Brain microvascular endothelial cell (primary cell): Measurements from ENCODE around the gene KRTAP5-7.

ENCODE experiments used
- DNase-seq: peaks from one replicate; pipeline ENCODE4 v3.0.0-alpha.2; 2020
- H3K27ac ChIP-seq: fragments of 250-450 bp; sonication (Bioruptor Pico); 2 replicates; pipeline ENCODE4 v1.5.1; 2020; ENCODE audit warnings: mild to moderate bottlenecking, moderate library complexity
- H3K27me3 ChIP-seq: fragments of 250-450 bp; sonication (Bioruptor Pico); replicated peaks from 2 replicates; pipeline ENCODE4 v1.5.1; 2020; ENCODE audit warnings: mild to moderate bottlenecking
- H3K36me3 ChIP-seq: fragments of 250-450 bp; sonication (Bioruptor Pico); replicated peaks from 2 replicates; pipeline ENCODE4 v1.5.1; 2020; ENCODE audit warnings: mild to moderate bottlenecking
- H3K4me3 ChIP-seq: 2 replicates; pipeline ENCODE4 v1.5.1; 2011; ENCODE audit warnings: low read depth, mild to moderate bottlenecking, control low read depth, low read length, moderate library complexity
- CTCF ChIP-seq: IDR thresholded peaks from 2 replicates; pipeline ENCODE4 v1.5.1; 2011; ENCODE audit warnings: low read depth, mild to moderate bottlenecking, moderate library complexity, low read length, control low read depth, inconsistent platforms; ENCODE audit errors: missing control alignments
- in situ Hi-C: cut with HindIII; loops from 2 replicates; pipeline ENCODE4 v1.10.0; 2017; ENCODE audit warnings: low sequenced_read_pairs, low pct_ligation_motif_present

KRTAP5-7 gene

GRCh38 chr11:71491531-71491930 is 35.5 kb upstream of the KRTAP5-7 start:
- H3K27ac ChIP-seq = no peak overlapping the region
- H3K27me3 ChIP-seq = no peaks in the 10 kb centered on the region
- in situ Hi-C loops = no loop called here
- H3K36me3 ChIP-seq = peaks cover 25% of the 10 kb centered on the region
- DNase-seq = no peak
- H3K4me3 ChIP-seq = no peak overlapping the region
- no peak for TF ChIP-seq CTCF

- no peak for TF ChIP-seq CTCF
- in situ Hi-C loops = no loop called here
- no peak overlapping the region for H3K27ac ChIP-seq
- no peaks in the 10 kb centered on the region for H3K27me3 ChIP-seq
- no peak for DNase-seq
- H3K36me3 ChIP-seq = peaks cover 23% of the 10 kb centered on the region
- H3K4me3 ChIP-seq = no peak overlapping the region
Observed at GRCh38 chr11:71491940-71492339, 35.1 kb upstream of the KRTAP5-7 start.

DNA sequence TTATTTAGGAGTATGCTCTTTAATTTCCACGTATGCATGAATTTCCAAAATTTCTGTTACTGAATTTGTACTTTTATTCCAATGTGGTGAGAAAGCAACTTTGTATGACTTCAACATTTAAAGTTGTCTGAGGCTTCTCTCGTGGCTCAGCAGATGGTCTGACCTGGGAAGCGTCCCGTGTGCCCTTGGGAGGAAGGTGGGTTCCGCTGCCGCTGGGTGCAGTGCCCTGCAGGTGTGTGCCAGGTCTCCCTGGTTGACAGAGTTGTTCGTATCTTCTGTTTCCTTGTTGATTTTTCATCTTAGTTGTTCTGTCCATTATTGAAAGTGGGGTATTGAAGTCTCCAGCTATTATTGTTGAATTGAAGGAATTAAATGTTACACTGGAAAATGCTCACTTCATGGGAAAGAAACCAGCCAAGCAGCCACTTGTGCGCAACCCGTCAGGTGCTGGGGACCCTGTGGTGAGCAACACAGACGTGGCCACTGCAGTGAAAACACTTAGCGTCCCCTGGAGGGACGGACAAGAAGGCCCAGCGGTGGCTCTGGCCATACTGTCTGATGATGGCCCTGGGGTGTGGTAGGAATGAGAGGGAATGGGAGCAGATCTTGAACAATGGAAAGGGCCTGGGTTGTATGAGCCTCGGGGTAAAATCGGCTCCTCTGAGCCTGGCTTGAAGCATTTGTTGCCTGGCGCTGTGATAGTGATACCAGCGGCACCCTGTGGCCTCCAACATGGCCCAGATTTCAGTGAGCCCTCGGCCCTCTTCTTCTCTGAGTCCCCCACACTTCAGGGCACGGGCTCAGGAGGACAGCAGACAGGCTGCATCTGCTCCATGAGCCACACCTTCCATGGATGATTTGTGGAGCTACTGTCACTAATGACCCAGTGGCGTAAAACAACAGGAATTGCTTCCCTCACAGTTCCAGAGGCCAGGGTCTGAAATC is 31.5 kb upstream of the KRTAP5-7 start:
- no peaks in the 10 kb centered on the region for H3K27me3 ChIP-seq
- in situ Hi-C loops = no loop called here
- no peak for DNase-seq
- peaks cover 48% of the 10 kb centered on the region for H3K36me3 ChIP-seq
- no peak for TF ChIP-seq CTCF
- no peak overlapping the region for H3K4me3 ChIP-seq
- no peak overlapping the region for H3K27ac ChIP-seq

GRCh38 chr11:71496421-71496820 is 30.6 kb upstream of the KRTAP5-7 start:
- H3K4me3 ChIP-seq = no peak overlapping the region
- DNase-seq = no peak
- peaks cover 41% of the 10 kb centered on the region for H3K36me3 ChIP-seq
- in situ Hi-C loops = no loop called here
- no peak for TF ChIP-seq CTCF
- H3K27me3 ChIP-seq = no peaks in the 10 kb centered on the region
- H3K27ac ChIP-seq = no peak overlapping the region

DNA sequence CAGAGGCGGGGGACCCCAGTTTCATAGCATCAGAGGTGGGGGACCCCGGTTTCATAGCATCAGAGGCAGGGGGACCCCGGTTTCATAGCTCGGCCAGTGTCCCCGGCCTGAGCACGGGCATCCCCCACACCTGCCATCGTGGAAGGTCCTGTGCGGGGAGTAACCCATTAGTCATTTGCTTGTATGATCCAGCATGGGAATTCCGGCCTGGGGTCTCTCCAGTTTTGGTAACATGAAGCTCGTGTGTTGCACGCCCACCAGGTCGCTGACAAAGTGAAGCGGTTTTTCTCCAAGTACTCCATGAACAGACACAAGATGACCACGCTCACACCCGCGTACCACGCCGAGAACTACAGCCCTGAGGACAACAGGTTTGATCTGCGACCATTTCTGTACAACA is 29.0 kb upstream of the KRTAP5-7 start:
- no peak for TF ChIP-seq CTCF
- in situ Hi-C loops = no loop called here

More for the DNA sequence above, 29.0 kb upstream of the KRTAP5-7 start:
- Histone ChIP-seq H3K36me3 (peaks cover 31% of the 10 kb centered on the region), H3K27ac (no peak overlapping the region), H3K27me3 (no peaks in the 10 kb centered on the region), H3K4me3 (no peak overlapping the region)
- no peak for DNase-seq
